HUES48 (cell line): Measurements from ENCODE around the gene RAB6A.

Experiments used
- H3K27ac ChIP-seq: one replicate; pipeline ENCODE4 v1.7.0; 2013; ENCODE audit warnings: low read depth, low read length, inconsistent platforms
- H3K27me3 ChIP-seq: 2 replicates; pipeline ENCODE4 v1.6.1; 2013; ENCODE audit warnings: mild to moderate bottlenecking, low read length; ENCODE audit not compliant: control insufficient read depth, insufficient read depth
- H3K36me3 ChIP-seq: 2 replicates; pipeline ENCODE4 v1.6.1; 2013; ENCODE audit warnings: low read length; ENCODE audit not compliant: control insufficient read depth, insufficient read depth
- H3K4me1 ChIP-seq: 2 replicates; pipeline ENCODE4 v1.6.1; 2013; ENCODE audit warnings: mild to moderate bottlenecking, low read length; ENCODE audit not compliant: control insufficient read depth, insufficient read depth
- H3K4me3 ChIP-seq: 2 replicates; pipeline ENCODE4 v1.5.1; 2013; ENCODE audit warnings: mild to moderate bottlenecking, low read depth, low read length
- H3K9ac ChIP-seq: 2 replicates; pipeline ENCODE4 v1.6.1; 2013; ENCODE audit warnings: mild to moderate bottlenecking, low read depth, low read length, moderate library complexity
- H3K9me3 ChIP-seq: 2 replicates; pipeline ENCODE4 v1.6.1; 2013; ENCODE audit warnings: low read length; ENCODE audit not compliant: control insufficient read depth, insufficient read depth

RAB6A gene

GRCh38 chr11:73645972-73646631 lies 114.8 kb downstream of the RAB6A start, which contains the start of gene PLEKHB1:
PLEKHB1 (plus strand) TSS chr11:73646581; CDS start chr11:73646609, 28 bp downstream.
- Histone ChIP-seq H3K36me3 (no peaks in the 10 kb centered on the region), H3K4me1 (peaks cover 32% of the 10 kb centered on the region), H3K4me3 (peak within 1 kb of the TSS; percentile 64), H3K27me3 (peaks cover 9% of the 10 kb centered on the region; the same call in 1 of the 2 replicates), H3K27ac (peak within 1 kb of the TSS; percentile 71), H3K9me3 (no peaks in the 10 kb centered on the region), H3K9ac (peak within 1 kb of the TSS; percentile 44; the same call in 1 of the 2 replicates)

- Histone ChIP-seq H3K27me3 (peaks cover 9% of the 10 kb centered on the region; the same call in 1 of the 2 replicates), H3K4me1 (peaks cover 32% of the 10 kb centered on the region), H3K9me3 (no peaks in the 10 kb centered on the region), H3K27ac (peak overlapping the region; percentile 71), H3K4me3 (peak overlapping the region; percentile 64), H3K36me3 (no peaks in the 10 kb centered on the region), H3K9ac (peak overlapping the region; percentile 44; the same call in 1 of the 2 replicates)
These were observed 115.5 kb downstream of the RAB6A start for GRCh38 chr11:73645121-73645969.

DNA sequence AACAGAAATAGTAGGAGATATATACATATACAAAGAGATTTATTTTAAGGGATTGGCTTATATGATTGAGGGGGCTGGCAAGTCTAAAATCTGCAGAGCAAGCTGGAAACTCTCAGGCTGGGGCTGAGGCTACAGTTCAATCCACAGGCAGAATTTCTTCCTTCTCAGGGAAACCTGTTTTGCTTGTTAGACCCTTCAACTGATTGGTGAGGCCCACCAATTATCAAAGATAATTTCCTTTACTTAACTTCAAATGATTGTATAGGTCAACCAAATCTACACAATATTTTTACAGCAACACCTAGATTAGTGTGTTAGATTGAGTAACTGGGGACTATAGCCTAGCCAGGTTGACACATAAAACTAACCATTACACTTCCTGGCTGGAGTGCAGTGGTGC lies 119.2 kb downstream of the RAB6A start:
- no peaks in the 10 kb centered on the region for H3K9me3 ChIP-seq
- no peak overlapping the region for H3K4me3 ChIP-seq
- peaks cover 9% of the 10 kb centered on the region; the same call in 1 of the 2 replicates for H3K27me3 ChIP-seq
- H3K27ac ChIP-seq: no peak overlapping the region
- no peaks in the 10 kb centered on the region for H3K36me3 ChIP-seq
- peaks cover 16% of the 10 kb centered on the region for H3K4me1 ChIP-seq
- no peak overlapping the region for H3K9ac ChIP-seq

GRCh38 chr11:73640592-73640991 lies 120.3 kb downstream of the RAB6A start:
- Histone ChIP-seq H3K27ac (no peak overlapping the region), H3K9me3 (no peaks in the 10 kb centered on the region), H3K9ac (no peak overlapping the region), H3K27me3 (peaks cover 9% of the 10 kb centered on the region; the same call in 1 of the 2 replicates), H3K4me3 (no peak overlapping the region), H3K4me1 (peaks cover 7% of the 10 kb centered on the region), H3K36me3 (no peaks in the 10 kb centered on the region)

GRCh38 chr11:73637012-73637411 lies 123.9 kb downstream of the RAB6A start:
- peaks cover 6% of the 10 kb centered on the region for H3K4me1 ChIP-seq
- H3K9ac ChIP-seq: no peak overlapping the region
- H3K27me3 ChIP-seq: no peaks in the 10 kb centered on the region
- H3K27ac ChIP-seq: no peak overlapping the region
- H3K4me3 ChIP-seq: no peak overlapping the region
- H3K9me3 ChIP-seq: no peaks in the 10 kb centered on the region
- H3K36me3 ChIP-seq: no peaks in the 10 kb centered on the region

DNA sequence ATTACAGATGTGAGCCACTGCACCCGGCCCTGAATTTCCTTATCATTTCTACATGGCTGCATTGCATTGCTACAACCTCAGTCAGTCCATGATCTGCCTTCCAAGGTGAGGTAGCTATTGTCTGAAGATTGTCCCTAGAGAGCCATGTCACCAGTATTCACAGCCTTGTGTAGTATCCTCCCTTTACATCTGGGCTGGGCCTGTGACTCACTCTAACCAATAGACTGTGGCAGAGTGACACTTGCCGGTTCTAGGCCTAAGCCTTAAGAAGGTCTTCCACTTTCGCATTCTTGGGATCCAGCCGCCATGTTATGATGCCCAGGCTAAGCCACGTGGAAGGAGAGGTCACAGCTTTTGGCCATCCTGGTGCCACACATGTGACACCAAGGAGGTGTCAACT lies 124.6 kb downstream of the RAB6A start:
- Histone ChIP-seq H3K4me1 (peaks cover 6% of the 10 kb centered on the region), H3K36me3 (no peaks in the 10 kb centered on the region), H3K27ac (no peak overlapping the region), H3K9ac (no peak overlapping the region), H3K4me3 (no peak overlapping the region), H3K9me3 (no peaks in the 10 kb centered on the region), H3K27me3 (no peaks in the 10 kb centered on the region)

- no peaks in the 10 kb centered on the region for H3K9me3 ChIP-seq
- H3K27ac ChIP-seq: no peak overlapping the region
- no peak overlapping the region for H3K9ac ChIP-seq
- H3K4me1 ChIP-seq: peaks cover 6% of the 10 kb centered on the region
- no peak overlapping the region for H3K4me3 ChIP-seq
- no peaks in the 10 kb centered on the region for H3K36me3 ChIP-seq
- H3K27me3 ChIP-seq: peaks cover 2% of the 10 kb centered on the region
These were observed 125.2 kb downstream of the RAB6A start for GRCh38 chr11:73635721-73636120.

GRCh38 chr11:73633999-73634398 lies 126.9 kb downstream of the RAB6A start:
- H3K9me3 ChIP-seq: no peaks in the 10 kb centered on the region
- H3K9ac ChIP-seq: no peak overlapping the region
- no peak overlapping the region for H3K4me3 ChIP-seq
- H3K27ac ChIP-seq: no peak overlapping the region
- H3K27me3 ChIP-seq: peaks cover 14% of the 10 kb centered on the region
- H3K36me3 ChIP-seq: no peaks in the 10 kb centered on the region
- H3K4me1 ChIP-seq: peaks cover 18% of the 10 kb centered on the region

GRCh38 chr11:73632996-73633395 lies 127.9 kb downstream of the RAB6A start:
- Histone ChIP-seq H3K4me1 (peaks cover 25% of the 10 kb centered on the region), H3K27me3 (peaks cover 19% of the 10 kb centered on the region), H3K36me3 (no peaks in the 10 kb centered on the region), H3K4me3 (no peak overlapping the region), H3K27ac (no peak overlapping the region), H3K9ac (no peak overlapping the region), H3K9me3 (no peaks in the 10 kb centered on the region)

DNA sequence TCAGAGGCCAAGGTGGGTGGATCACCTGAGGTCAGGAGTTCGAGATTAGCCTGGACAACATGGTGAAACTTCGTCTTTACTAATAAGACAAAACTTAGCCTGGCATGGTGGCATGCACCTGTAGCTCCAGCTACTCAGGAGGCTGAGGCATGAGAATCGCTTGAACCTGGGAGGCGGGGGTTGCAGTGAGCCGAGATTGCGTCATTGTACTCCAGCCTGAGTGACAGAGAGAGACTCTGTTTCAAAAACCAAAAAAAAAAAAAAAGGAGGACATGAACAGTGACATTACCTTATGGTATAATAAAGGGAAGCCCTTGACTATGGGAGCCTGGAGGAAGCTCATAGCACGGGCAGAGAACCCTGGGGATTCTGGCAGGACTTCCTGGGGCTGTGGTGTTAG lies 131.0 kb downstream of the RAB6A start:
- Histone ChIP-seq H3K9me3 (no peaks in the 10 kb centered on the region), H3K27ac (no peak overlapping the region), H3K9ac (no peak overlapping the region)

More for the DNA sequence above, 131.0 kb downstream of the RAB6A start:
- H3K27me3 ChIP-seq: peaks cover 37% of the 10 kb centered on the region
- no peak overlapping the region for H3K4me3 ChIP-seq
- H3K4me1 ChIP-seq: peaks cover 30% of the 10 kb centered on the region
- no peaks in the 10 kb centered on the region for H3K36me3 ChIP-seq
